ENCODE data around the gene SCMH1.

DNA sequence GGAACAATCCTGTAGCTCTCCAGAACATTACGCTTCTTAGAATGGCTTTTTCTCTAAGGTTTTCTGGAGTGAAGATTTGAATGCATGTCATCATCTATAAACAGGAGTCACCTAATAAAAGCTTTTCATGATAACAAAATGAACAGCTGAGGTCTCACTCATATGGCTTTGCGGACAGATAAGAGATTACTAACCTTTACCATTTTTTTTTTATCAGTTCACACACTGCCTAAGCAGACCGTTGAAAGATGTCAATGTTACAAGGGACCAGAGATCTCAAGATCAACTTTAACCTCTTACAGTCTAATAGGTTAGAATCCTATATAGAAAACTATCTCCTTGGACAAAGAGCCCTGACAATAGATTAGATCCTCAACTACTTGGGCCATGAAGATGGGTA lies 41.4 kb downstream of the SCMH1 start:
- no peak for TF ChIP-seq RAD21 (IDR thresholded peaks at IDR 0.05; ENCODE audit: low read depth)
- no peak for TF ChIP-seq TAF1 (IDR thresholded peaks at IDR 0.05; ENCODE audit: low read depth)
- no peak for TF ChIP-seq TCF12 (IDR thresholded peaks at IDR 0.05; ENCODE audit: low read depth)
